ENCODE data around the gene INTU.

- TF ChIP-seq CTCF (IDR thresholded peaks at IDR 0.05; ENCODE audit: insufficient read depth, low read length) (no peak), GABPA (IDR thresholded peaks at IDR 0.05; ENCODE audit: low read depth) (no peak), REST (IDR thresholded peaks at IDR 0.05; ENCODE audit: insufficient replicate concordance, low read depth) (no peak), SPI1 (IDR thresholded peaks at IDR 0.05; ENCODE audit: borderline replicate concordance, low read depth) (no peak), POLR2AphosphoS5 (IDR thresholded peaks at IDR 0.05; ENCODE audit: low read depth) (no peak)
These were observed 27.6 kb upstream of the INTU start for GRCh38 chr4:127604949-127605709.
